ENCODE results near the gene GPX3.

Gene GPX3

GRCh38 chr5:151076616-151077015 is 56.2 kb downstream of the GPX3 start:
- no peak for DNase-seq

- DNase-seq, result no peak
Observed at GRCh38 chr5:151077419-151077818, 57.0 kb downstream of the GPX3 start.

DNA sequence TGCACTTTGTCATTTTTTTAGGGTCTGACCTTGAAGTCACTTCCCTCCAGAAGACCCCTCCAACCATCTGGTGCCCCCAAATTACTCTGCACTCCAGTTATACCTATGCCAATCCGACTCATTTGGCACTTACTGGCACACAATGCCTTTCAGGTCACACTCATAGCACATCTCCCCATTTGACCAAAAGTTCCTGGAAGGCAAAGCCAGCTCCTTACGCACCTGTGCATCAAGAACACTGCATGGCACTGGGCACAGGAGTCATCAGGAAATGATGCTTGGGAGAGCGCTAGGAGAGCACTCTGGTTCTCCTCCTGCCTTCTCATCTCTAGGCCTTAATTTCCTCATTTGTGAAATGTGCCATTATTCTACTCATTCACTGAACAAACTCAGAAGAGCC is 57.6 kb downstream of the GPX3 start:
- no peak for DNase-seq
